ENCODE measurements around the gene SPATA2.
A peak's percentile ranks its signal among the peaks of the same experiment; 100 is the strongest.

SPATA2 gene

GRCh38 chr20:49935746-49936152 is 20.4 kb upstream of the SPATA2 start:
- DNase-seq (ENCODE audit: low read depth, low spot score): no peak

- DNase-seq (ENCODE audit: low read depth, low spot score): no peak
Measured at GRCh38 chr20:49929142-49929494, 13.8 kb upstream of the SPATA2 start.

GRCh38 chr20:49928411-49929141 is 13.2 kb upstream of the SPATA2 start:
- DNase-seq (ENCODE audit: low read depth, low spot score): peak; percentile 90

DNA sequence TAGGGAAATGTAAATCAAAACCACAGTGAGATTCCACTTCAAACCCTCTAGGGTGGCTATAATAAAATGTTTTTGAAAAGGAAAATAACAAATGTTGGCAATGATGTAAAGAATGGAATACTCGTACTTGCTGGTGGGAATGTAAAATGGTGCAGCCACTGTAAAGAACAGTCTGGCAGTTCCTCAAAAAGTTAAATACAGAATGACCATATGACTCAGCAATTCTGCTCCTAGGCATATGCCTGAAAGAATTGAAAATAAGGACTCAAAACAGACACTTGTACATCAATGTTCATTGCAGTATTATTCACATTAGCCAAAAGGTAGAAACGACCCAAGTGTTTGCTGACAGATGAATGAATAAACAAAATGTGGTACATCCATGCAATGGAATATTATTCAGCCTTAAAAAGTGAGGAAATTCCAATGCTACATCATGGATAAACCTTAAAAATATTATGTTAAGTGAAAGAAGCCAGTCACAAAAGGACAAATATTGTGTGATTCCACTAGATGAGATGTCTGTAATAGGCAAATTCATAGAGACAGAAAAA is 10.6 kb upstream of the SPATA2 start:
- no peak for DNase-seq (ENCODE audit: low read depth, low spot score)

- no peak for DNase-seq (ENCODE audit: low read depth, low spot score)
Measured at GRCh38 chr20:49924247-49924646, 8.9 kb upstream of the SPATA2 start.

DNA sequence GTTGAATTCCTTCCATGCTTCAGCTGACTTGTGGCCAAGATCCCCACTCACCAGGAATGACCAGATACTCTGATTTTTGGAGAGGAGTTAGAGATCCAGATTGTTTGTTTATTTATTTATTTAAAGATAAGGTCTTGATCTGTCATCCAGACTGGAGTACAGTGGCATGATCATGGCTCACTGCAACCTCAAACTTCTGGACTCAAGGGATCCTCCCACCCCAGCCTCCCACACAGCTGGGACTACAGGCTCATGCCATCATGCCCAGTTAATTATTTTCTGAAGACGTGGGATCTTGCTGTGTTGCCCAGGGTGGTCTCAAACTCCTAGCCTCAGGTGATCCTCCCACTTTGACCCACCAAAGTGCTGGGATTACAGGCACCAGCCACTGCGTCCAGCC is 4.1 kb upstream of the SPATA2 start:
- DNase-seq (ENCODE audit: low read depth, low spot score): no peak

- DNase-seq (ENCODE audit: low read depth, low spot score): no peak
Measured at GRCh38 chr20:49919009-49919408, 3.7 kb upstream of the SPATA2 start.

- no peak for DNase-seq (ENCODE audit: low read depth, low spot score)
Measured at GRCh38 chr20:49918446-49918845, 3.1 kb upstream of the SPATA2 start.

GRCh38 chr20:49916146-49917002 is 1.0 kb upstream of the SPATA2 start:
- DNase-seq (ENCODE audit: low read depth, low spot score): no peak

GRCh38 chr20:49915118-49915379 is 280 bp downstream of the SPATA2 start:
- DNase-seq (ENCODE audit: low read depth, low spot score): no peak

DNA sequence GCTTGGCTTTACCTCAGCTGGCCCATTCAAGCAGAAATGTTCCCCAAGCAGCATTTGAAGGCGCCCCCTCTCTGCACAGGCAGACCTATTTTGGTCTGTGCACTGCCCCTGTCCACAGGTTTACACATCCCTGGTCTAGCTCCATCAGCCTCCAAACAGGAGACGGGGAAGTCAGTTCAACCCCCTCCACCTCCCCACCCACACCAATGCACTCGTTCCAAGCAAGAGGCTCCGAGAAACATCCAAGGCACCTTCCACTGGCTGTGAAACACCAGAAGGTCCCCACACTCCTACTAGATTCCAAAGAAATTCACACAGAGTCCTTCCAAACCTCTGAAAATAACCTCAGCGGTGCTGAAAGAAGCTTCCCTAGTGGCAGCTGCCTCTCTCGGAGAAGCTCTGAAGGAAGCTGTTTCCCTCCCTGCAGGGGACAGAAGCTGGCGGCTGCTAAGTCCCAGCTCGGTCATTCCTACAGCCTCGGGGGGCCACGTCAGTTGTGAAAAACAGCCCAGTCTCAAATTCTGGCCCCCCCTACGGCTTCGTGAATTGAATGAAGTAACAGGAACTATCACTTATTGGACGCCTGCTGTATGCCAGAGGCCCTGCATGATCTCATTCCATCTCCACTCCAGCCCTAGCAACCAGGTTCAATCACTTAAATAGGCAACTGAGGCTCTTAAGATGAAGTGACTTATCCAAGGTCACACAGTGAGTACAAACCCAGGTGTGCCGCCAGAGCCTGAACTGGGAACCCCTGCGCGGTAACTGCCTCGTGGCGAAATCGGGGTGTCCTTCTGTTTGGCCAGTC is 815 bp downstream of the SPATA2 start:
- peak; percentile 22 for DNase-seq (ENCODE audit: low read depth, low spot score)

DNA sequence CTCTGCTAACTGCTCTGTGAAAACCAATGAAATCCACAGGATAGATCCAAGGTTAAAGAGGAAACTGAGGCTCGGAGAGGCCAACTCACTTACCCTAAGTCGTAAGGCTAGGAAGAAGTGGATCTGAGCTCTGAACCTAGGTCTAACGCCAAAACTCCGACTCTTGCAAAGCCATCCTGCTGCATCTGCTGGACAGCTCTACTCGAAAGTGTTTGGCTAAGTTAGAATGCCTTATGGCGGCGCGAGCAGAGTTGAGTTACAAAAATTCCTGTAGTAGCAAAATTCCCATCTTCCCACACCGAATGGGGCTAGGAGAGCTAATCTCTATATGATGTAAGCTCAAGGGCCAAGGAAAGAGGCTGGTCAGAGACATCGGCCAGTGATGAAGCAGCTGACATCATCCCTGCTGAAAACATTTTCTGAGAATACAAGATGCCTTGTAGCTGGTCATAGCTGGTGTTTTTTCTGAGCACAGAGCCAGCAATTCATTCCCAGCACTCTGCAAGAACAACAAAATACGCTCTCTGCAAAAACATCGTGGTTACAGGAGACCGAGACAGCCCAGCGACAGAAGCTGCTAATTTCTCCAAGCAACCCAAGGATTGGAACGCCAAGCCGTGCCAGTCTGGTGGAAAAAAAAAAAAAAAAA is 1.8 kb downstream of the SPATA2 start:
- DNase-seq (ENCODE audit: low read depth, low spot score): peak; percentile 62

- DNase-seq (ENCODE audit: low read depth, low spot score): no peak
Measured at GRCh38 chr20:49910340-49910706, 5.0 kb downstream of the SPATA2 start.

GRCh38 chr20:49909499-49910339 is 5.6 kb downstream of the SPATA2 start:
- peak; percentile 26 for DNase-seq (ENCODE audit: low read depth, low spot score)

DNA sequence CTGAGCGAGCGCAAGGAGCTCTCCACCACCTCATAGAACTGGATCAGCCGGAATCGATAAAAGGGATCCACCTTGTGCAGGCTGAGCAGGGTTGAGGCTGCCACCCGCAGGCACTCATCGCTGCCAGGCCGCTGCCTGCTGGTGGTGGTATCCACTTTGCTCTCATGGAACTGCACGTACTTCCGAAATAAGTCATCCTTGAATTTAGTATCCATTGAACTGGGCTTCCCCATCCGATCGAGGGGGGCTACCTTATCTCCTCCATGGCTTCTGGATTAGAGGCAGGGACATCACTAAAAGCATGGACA is 7.1 kb downstream of the SPATA2 start:
- no peak for DNase-seq (ENCODE audit: low read depth, low spot score)

DNA sequence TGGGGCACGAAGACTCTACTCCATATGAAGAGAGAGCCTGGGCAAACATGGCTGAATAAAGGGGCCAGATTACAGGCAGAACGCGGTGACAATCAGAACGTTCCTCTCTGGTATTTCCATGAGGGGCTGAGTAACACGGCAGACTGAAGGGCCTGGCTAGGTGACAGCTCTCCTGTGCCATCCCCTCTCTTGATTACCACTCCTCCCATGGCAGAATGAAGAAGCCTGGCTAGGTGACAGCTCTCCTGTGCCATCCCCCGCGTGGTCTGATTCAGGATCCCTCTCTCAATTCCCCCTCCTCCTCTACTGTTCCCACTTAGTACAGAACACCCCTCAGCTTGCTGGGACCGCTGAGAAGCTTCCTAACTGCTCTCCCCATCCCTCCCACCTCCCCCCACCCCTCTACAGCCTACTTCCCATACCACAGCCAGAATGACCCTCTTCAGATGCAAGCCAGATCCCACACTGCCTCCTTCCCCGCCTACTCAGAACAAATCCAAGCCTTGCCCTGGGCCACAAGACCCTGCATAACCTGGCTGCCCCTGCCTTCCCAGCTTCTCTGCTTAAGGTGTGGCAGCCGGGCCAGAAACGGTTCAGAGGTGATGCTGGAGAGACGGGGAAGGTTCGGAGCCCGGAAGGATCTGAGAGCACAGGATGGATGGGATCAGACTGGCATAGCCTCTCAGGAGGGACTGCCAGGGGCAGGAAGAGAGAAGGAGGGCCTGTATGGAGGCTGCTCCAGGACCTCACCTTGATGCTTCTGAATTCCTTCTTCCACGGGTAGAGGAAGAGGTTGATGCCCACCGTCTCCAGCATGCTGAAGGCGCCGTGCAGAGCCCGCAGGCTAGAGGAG is 7.7 kb downstream of the SPATA2 start:
- no peak for DNase-seq (ENCODE audit: low read depth, low spot score)

GRCh38 chr20:49906615-49907154 is 8.6 kb downstream of the SPATA2 start:
- no peak for DNase-seq (ENCODE audit: low read depth, low spot score)

DNA sequence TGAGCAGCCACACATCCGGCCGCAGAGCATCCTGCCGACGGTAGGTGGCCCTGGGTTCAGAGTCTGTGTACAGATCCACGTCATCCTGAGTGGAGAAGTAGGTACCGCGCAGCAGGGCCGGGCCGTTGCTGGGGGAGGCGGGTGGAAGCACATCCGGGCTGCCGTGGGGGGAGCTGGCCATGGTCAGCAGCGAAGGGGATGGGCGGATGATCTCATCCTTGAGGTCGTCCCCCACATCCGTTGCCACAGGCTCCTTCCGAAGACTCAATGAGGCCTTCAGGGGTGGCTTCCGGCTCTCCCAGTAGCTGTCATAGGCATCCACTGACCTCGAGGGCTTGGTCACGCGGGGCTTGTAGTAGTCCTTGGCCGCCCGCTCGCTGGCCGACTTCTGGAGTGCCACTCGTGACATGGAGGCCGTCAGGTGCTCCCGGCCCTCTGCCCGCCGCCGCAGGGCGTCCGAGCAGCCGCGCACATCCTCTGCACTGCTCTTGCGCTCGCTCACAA is 9.2 kb downstream of the SPATA2 start:
- DNase-seq (ENCODE audit: low read depth, low spot score): no peak

GRCh38 chr20:49905415-49906091 is 9.8 kb downstream of the SPATA2 start:
- DNase-seq (ENCODE audit: low read depth, low spot score): no peak
